Right lobe of liver (tissue), 4 donors: Measurements from ENCODE around the gene OAS1.

Source experiments
- CTCF ChIP-seq, 4 donors: fragments of 200-600 bp in 3 of 4; fragments of 450-650 bp in 1 of 4; IDR thresholded peaks; one replicate each; pipeline versions ENCODE4 v1.5.1 to v1.8.0; 2016 to 2022; ENCODE audit warnings: antibody characterized with exemption in 4 of 4, mild to moderate bottlenecking in 2 of 4
- POLR2A ChIP-seq: fragments of 450-650 bp; IDR thresholded peaks from one replicate; pipeline ENCODE4 v1.6.1; 2017; ENCODE audit warnings: antibody characterized with exemption, mild to moderate bottlenecking
- donor health status: DM: no; HTN: no; CAD: no.
- donor health status: DM: no; HTN: no; CAD: no.
- donor health status: DM: no; HTN: yes; CAD: no.

GRCh38 chr12:112878488-112878887 is 28.3 kb upstream of the OAS1 start:
- TF ChIP-seq CTCF (IDR thresholded peaks at IDR 0.05) (no peak), POLR2A (no peak)
